ENCODE results near the gene TIAM2.

DNA sequence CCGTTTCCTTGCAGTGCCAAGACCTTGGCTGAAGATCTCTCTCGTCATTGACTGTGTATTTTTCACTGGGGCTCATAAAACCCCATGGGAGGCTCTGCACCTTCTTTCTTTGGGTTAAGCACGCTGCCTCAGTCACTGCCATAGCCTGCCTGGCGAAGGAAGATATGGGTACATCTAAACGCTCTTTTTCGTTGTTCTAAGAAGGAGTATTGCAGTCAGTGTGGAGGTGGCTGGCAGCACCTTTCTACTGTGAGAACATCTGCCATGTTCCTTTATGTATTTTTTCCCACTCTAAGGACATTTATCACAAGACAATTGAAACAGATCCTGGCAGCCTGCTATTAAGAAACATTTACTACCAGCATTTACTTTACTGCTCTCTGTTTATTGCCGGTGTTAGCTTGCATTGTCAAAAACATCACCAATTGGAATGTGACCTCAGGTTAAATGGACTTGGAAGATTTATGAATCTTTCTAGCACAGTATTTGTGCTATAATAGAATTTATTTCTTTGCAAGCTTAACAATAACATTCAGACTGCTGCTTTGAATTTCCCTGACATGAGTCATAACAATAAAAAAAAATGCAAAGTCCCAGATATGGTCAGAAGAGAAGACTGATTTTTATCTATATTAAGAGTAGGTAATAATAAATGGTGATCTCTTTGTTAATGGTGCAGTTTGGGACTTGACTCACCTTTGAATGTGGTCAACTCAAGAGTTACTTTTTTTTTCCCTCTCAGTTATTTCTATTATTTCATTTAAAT, 206.5 kb downstream of the TIAM2 start:
- TF ChIP-seq CTCF (IDR thresholded peaks at IDR 0.05) (no peak), POLR2A (IDR thresholded peaks at IDR 0.05) (no peak)

All from uterus (tissue), 2 donors.